Activated CD8-positive, alpha-beta memory T cell treated with anti-CD3 and anti-CD28 coated beads, Interleukin-2, amount 50 U/mL, for 24 hours (primary cell): ENCODE measurements around the gene CRYBB3.
A peak's percentile ranks its signal among the peaks of the same experiment; 100 is the strongest.
"Not testable (repeated sequence)": the region's sequence is repeated elsewhere in the genome, so short reads cannot be mapped to it uniquely, and the experiment has no call there.

Source experiments
- DNase-seq: peaks from one replicate; pipeline ENCODE4 v3.0.0-alpha.2; 2020; ENCODE audit errors: extremely low read depth

CRYBB3 gene

DNA sequence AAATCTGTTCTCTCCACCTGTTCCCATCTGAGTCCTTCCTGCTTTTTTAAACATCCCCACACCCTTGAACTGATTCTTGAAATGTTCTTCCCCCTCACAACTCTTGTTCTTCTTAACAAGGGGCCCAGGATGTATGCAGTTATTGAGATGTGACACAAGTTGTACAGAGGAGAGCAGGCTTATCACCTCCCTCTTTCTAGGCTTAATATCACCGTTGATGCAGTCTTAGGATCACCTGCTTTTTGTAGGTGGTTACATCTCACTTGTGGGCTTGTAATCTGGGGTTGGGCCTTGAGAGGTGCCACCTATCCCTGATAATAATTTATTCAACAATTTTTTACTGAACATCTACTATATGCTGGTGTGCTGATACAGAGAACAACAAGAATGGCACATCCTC, 6.2 kb downstream of the CRYBB3 start:
- no peak for DNase-seq

DNA sequence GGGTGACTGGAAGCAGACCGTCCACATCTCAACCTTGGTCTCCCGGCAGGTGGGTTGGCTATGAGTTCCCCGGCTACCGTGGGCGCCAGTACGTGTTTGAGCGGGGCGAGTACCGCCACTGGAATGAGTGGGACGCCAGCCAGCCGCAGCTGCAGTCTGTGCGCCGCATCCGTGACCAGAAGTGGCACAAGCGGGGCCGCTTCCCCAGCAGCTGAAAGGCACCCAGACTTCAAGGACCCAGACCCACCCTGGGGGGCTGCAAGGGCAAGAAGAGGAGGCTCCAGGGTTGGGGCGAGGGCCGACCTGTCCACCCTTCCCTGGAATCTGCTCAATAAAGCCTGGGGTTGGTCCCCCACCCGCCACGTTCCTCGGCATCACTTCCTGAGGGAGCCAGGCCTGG, 7.3 kb downstream of the CRYBB3 start:
- no peak for DNase-seq

DNA sequence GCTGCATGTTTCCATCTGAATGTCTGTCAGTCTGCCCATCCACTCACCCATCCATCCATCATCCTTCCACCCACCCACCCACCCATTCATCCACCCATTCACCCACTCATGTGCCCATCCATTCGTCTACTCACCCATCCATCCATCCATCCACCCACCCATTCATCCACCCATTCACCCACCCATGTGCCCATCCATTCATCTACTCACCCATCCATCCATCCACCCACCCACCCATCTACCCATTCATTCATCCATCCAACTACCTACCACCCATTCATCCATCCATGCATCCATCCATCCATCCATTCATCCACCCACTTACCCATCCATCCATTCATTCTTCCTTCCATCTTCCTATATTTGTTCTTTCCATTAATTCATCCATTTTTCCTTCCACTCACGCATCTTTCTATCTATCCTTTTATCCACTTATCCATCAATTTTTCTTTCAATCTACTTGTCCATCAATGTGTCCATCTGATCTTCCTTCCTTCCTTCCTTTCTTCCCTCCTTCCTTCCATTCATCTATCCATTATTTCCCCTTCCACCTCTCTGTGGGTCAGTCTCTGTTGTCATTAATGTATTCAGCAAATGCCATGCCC, 8.0 kb downstream of the CRYBB3 start:
- no peak for DNase-seq

DNA sequence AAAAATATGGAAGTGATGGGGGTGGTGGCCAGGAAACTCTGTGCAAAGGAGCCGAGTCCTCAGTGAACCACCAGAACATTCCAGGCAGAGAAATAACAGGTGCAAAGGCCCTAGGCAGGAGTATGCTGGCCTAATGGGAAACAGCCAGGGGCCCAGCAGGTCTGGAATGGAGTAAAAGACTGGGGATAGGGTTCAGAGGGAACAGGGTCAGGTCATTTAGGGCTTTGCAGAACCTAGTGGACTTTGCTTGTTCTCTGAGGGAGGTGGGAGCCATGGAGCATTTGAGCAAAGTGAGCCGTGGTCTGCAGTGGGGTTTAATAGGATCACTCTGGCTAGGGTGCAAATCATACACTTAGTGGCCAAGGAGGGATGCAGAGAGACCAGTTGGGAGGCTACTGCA, 8.7 kb downstream of the CRYBB3 start:
- DNase-seq: no peak

DNA sequence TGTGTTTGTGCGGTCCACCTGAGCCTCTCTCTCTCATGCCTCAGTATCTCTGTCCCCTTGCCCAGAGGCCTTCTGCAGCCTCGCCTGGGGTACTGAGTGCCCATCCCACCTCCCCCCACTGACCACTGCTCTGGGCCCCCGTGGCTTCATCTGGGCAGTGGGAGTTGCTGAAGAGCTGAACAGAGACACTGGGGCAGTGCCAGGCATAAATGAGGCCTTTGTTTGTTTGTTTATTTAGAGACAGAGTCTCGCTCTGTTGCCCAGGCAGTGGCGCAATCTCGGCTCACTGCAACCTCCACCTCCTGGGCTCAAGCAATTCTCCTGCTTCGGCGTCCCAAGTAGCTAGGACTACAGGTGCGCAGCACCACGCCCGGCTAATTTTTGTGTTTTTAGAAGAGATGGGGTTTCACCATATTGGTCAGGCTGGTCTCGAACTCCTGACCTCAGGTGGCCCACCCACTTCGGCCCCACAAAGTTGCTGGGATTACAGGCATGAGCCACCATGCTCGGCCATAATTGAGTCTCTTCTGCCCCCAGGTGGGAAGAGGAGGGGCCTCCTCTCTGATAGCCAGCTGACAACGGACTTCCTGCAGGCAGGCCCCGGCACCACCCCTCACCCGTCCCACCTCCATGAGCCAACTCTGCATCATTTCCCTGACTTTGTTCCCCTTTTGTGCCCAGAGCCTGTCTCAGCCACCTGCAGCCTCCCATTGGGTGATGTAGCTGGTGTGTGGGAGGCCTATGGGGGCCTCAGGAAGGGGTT, 9.3 kb downstream of the CRYBB3 start:
- no peak for DNase-seq

DNA sequence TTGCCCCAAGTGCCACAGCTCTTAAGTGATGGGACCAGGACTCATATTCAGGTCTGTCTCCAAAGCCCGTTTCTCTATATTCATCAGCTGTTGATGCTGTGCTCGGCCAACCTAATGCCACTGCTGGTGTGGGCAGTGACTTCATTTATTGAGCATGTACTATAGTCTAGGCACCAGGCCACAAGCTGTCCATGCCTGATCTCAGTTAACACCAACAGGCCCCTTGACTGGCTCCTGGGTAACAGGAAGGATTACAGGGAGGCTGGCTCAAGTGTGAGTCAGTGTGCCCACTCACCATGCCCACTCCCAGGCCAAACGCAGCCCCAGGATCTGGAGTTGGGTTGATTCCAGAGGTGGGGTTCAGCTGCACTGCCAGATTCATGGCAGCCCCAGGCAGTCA, 11.1 kb downstream of the CRYBB3 start:
- DNase-seq: no peak

DNA sequence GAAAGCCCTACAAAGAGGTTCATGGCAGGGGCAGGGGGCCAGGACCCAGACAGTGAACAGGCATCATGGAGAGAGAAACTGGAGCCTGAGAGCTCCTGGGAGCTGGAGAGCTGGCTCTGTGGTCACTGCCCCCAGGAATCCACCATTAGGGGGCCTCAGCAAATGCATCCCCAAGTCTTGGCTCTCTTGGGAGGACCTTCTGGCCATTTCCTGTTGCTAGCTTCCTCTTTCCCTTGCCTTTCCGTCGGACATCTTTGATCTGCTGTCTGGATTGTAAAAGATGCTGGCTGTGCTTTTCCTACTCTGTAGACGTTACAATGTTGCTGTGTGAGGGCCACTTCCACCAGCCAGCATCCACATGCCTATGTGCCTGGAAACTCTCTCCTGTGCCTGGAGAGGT, 12.7 kb downstream of the CRYBB3 start:
- DNase-seq: no peak

DNA sequence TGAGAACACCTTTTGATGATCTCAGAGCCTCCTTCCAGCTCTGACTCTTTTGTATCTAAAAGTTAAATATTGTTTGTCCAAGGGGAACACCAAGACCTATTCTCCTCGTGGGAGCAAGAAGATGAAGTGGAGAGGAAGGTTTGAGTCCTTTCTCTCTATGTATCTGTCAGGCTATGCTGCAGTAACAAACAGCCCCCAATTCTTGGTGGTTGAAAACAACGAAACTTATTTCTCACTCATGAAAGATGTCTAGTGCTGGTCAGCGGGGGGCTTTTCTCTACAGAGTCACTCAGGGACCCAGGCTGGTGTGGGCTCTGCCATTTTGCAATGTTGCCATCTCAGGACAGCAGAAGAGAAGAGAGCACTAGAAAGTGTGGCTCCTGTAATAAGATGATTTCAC, 13.6 kb downstream of the CRYBB3 start:
- no peak for DNase-seq

DNA sequence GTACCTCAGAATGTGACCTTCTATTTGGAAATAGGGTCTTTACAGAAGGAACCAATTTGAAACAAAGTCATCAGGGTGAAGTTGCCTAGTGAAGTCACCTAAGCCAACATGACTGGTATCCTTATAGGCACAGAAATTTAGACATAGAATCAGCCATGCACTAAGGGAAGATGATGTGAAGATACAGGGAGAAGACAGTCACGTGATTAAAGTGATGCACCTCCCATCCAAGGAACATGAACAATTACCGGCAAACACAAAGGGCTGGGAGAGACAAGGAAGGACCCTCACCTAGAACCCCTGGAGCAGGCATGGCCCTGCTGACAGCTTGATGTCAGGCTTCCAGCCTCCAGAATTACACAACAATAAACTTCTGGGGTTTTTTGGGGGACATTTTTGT, 16.6 kb downstream of the CRYBB3 start:
- no peak for DNase-seq

DNA sequence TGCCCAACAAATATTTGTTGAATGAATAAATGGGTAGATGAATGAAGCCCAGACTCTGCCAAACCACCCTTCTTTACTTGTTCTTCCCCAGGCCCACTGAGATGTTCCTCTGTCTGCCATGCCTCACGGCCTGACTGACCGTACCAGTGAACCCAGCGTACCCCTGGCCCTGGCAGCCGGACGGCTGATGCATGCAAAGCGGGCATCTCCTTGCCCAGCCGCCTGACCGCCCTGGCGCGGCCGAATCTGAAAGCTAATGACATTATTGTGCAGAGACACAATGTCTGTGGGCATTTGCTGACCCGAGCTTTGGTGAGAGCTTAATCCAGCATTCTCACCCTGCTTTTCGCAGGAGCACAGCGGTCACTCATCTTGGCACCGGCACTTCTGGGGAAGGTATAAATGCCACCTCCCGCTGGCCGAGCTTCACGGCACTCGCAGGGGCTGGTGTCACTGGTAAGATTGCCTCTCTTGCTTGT, 19.6 kb downstream of the CRYBB3 start, which contains the start of gene CRYBB2:
TSS of gene CRYBB2 (plus strand) at position 429 of the 479 bp plus-strand sequence. CDS start 1,791 bp downstream, outside the sequence.
- no peak for DNase-seq

DNA sequence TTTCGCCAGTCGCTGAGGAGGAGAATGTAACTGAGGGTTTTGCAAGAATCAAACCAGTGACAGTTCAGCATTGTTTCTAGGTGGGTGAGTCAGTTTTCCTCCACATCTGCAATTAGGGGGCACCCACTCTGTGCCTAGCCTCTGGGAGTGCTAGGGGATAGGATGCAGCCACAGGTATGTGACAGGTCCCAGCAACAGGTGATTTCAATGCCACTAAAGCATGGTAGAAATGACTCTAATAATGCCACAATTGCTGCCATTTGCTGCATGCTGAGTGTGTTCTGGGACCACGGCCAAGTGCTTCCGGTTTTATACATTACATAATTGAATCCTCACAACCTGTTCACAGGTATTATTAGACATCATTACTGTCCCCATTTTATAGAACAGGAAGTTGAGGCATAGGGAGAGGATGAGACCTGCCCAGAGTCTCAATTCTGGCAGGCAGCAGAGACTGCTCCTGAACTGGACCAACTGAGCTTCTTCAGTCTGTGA, 20.3 kb downstream of the CRYBB3 start:
- DNase-seq: no peak

DNA sequence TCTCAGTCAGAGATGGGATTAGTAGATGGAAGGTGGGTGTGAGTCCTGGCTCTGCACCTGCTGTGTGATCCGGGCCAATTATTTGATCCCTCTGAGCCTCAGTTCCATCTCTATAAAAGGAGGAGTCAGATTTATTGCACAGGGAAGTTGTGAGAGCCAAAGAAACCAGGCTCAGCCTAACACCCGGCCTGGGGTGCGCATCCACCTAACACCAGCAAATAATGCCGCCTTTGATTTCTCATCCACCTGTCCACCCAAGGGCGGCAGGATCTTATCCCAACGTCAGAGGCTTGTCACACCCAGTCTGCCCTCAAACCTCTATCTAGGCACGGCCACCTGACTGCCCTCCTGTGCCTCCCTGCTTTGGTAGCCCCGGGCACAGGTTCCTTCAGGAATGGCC, 22.1 kb downstream of the CRYBB3 start:
- DNase-seq: no peak

DNA sequence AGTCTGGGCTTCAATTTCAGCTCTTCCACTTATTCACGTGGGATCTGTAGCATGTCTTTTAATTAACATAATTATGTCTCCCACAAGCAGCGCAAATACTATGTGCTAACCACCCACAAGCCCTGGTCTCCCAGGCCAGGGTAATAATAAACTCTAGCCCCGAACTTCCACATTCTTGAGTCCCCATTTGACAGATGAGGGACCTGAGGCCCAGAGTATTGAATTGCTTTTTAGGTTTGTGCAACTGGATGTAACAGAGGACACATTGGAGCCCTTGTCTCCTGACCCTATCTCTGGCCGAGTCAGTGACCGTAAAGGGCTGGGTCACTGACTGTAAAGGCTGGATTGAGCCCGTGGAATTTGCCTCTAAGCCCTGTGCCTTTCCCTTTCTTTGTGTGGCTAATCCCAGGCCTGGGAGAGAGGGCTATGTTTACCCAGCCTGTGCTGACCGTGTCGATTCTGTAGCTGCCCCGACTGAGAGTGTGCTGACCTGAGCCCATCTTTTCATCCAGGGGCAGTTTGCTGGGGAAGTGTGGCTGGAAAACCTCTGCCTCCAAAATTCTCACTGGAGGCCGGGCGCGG, 23.7 kb downstream of the CRYBB3 start:
- no peak for DNase-seq

DNA sequence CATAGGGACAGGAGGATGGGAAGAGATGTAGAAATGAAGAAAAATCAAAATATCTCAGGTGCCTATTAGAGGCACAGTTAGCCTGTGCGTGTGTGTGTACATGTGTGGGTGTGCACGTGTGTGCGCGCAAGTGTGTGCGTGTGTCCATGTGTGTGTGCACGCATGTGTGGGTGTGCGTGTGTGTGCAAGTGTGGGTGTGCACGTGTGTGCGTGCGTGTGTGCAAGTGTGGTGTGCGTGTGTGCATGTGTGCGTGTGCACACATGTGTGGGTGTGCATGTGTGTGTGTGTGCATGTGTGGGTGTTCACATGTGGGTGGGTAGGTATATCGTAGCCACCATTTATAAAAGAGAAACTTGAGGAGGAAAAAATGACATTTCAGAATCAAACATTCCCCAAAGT, 29.2 kb downstream of the CRYBB3 start:
- DNase-seq: no peak

DNA sequence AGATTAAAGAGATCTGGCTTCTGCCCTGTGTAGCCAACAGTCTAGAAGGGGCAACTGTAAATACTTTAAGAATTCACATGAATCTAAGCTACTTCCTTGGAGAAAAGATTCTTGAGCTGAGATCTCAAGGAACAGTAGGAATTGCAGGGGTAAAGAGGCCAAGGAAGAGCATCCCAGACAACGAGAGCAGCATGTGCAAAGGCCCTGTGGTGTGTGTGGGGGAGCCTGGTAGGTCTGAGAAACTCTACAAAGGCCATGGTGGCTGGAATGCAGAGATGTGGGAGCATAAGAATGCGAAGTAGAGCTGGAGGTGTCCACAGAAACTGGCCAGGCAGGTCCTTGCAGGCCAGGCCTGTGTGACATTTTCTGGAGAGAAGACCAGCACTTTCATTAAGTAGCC, 31.1 kb downstream of the CRYBB3 start:
- DNase-seq: not testable (repeated sequence)

DNA sequence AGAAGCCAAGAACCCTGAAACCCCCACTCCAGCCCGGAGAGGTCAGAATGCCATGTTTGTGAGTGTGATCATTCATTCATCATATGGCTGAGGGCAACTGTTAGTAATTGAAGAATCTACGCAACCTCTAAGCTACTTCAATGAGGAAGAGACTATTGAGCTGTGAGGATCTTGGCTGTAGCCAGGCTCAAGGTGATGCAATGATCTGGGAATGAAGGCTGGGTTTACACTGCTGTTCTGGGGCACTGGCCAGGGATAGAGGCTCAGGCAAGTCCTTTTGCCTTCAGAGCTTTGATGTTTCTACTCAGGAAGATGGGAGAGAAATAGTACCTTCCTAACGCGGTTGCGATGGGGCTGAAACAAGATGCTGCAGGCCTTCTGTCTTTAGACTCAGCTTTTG, 32.6 kb downstream of the CRYBB3 start:
- no peak for DNase-seq

DNA sequence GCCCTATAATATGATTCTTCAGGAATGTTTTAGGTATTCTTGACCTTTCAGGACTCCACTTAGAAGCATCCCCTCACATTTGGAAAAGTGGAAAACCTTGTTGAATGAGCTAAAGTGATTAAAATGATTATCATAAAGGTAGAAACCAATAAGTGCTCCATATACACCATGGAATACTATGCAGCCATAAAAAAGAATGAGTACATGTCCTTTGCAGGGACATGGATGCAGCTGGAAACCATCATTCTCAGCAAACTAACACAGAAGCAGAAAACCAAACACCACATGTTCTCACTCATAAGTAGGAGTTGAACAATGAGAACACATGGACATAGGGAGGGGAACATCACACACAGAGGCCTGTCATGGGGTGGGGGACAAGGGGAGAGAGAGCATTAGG, 34.0 kb downstream of the CRYBB3 start:
- DNase-seq: not testable (repeated sequence)

DNA sequence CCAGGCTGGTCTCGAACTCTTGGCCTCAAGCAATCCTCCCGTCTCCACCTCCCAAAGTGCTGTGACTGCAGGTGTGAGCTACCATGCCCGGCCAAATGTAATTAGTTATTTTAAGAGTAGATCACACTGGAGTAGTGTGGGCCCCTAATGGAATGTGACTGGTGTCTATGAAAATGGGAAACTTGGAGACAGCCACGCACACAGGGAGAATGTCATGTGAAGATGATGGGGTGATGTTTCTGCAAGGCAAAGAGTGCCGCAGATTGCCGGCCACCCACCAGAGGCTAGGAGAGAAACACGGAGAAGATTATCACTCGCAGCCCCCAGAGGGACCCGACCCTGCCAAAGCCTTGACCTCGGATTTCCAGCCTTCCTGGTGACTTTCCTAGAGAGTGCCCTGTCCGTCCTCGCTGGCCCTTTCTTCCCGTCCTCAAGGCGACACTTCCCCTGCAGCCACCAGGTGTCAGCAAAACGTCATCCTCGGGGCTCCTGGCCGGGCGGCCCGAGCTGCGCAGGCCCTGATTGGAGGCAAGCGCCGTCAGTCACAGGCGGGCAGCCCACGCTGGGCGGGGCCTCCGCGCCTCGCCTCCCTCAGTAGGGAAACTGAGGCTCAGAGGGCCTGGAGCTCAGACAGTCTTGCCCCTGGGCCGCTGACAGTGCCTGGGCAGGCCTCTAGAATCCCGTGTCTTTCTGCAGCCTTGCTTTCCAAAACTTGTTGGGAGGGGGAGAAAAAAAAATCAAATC, 36.1 kb downstream of the CRYBB3 start:
- peak; percentile 23 for DNase-seq

DNA sequence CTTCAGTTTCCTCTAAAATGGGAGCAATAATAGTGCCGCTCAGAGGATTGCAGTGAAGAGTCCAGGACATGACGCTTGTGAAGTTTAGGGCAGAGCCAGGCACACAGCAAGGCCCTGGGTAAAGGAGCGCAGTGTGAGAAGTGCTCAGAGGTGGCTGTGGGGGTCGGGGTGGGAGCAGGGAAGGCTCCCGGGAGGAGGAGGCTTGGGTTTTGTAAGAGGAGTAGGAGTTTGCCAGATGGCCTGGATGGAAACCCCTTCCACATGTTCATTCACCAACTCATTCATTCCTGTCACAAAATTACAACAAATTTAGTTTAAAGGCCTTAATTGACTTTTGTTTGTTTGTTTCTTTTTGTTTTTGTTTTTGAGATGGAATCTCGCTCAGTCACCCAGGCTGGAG, 36.8 kb downstream of the CRYBB3 start:
- no peak for DNase-seq

DNA sequence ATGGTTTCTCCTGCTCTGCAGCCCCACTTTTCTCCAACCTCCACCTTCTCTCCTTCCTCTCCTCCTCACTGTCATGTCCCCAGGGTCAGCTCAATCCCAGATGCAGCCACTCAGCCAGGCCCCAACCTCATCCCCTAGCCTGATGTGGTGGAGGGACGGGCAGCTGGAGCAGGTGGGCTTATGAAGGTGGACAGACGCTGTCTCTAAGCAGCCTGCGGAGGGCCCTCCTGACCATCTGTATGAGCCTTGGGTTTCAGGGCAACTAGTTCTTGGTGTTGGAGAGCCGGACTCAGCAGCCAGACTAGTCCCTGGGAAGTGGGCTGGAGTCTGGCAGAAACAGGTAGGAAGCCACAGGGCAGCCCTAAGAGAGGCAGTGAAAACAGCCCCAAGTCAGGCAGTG, 37.8 kb downstream of the CRYBB3 start:
- DNase-seq: no peak

DNA sequence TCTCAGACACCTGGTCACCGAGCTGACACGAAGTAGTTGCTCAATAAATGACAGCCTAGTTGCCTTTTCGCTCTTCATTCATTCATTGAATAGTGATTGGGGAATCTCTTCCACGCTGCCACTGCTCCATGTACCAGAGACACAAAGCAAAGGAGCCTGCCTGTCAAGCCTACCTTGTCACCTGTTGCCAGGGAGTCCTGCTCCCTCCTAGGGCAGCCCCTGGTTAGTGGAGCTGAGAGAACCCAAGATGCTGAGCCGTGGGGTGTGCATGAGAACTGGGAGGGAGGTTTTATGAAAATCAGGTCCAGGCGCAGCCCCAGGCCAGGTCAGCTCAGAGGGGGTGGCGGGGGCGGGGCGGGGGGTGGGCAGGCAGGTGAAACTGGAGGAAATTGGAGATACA, 38.4 kb downstream of the CRYBB3 start:
- not testable (repeated sequence) for DNase-seq

DNA sequence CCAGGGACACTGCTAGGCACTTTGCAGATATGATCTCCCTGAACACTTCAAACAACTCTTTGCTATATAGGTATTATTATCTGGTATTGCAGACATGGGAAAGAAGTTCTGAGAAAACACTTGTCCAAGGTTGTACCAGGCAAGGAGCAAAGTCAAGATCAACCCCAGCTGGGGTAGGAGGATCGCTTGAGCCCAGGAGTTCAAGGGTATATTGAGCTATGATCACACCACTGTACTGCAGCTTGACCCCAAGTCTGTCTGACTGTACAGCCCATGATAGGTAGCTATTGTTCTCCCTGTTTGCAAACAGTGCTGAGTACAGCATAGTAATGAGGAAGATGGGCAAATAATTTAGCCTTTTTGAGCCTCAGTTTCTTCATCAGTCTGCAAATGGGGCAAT, 55.5 kb downstream of the CRYBB3 start:
- DNase-seq: not testable (repeated sequence)
